KBM-7 (cell line): ENCODE measurements around the gene TLR4.

ENCODE experiments used
- DNase-seq: peaks from one replicate; pipeline ENCODE4 v3.0.0-alpha.2; 2015
- in situ Hi-C: fragments of 300-500 bp; cut with MboI; formaldehyde crosslinking; loops from 2 replicates; pipeline ENCODE4 v1.14.3; 2020; ENCODE audit warnings: low sequenced_read_pairs, low pct_unique_long_range_greater_than_20kb, mixed read lengths

Gene TLR4

GRCh38 chr9:117739206-117739605 lies 35.0 kb downstream of the TLR4 start:
- no peak for DNase-seq
- in situ Hi-C loops = no loop called here

- no peak for DNase-seq
- in situ Hi-C loops = no loop called here
Measured at GRCh38 chr9:117739624-117740347, 35.6 kb downstream of the TLR4 start.

GRCh38 chr9:117742131-117742530 lies 37.9 kb downstream of the TLR4 start:
- DNase-seq = no peak
- in situ Hi-C loops = no loop called here

- in situ Hi-C loops = no loop called here
- peak; percentile 35 for DNase-seq
Measured at GRCh38 chr9:117744369-117744768, 40.2 kb downstream of the TLR4 start.

GRCh38 chr9:117744856-117745389 lies 40.7 kb downstream of the TLR4 start:
- in situ Hi-C loops = no loop called here
- DNase-seq = no peak

- in situ Hi-C loops = no loop called here
- DNase-seq = no peak
Measured at GRCh38 chr9:117745598-117745997, 41.4 kb downstream of the TLR4 start.

GRCh38 chr9:117746263-117746662 lies 42.1 kb downstream of the TLR4 start:
- in situ Hi-C loops = no loop called here
- DNase-seq = no peak

DNA sequence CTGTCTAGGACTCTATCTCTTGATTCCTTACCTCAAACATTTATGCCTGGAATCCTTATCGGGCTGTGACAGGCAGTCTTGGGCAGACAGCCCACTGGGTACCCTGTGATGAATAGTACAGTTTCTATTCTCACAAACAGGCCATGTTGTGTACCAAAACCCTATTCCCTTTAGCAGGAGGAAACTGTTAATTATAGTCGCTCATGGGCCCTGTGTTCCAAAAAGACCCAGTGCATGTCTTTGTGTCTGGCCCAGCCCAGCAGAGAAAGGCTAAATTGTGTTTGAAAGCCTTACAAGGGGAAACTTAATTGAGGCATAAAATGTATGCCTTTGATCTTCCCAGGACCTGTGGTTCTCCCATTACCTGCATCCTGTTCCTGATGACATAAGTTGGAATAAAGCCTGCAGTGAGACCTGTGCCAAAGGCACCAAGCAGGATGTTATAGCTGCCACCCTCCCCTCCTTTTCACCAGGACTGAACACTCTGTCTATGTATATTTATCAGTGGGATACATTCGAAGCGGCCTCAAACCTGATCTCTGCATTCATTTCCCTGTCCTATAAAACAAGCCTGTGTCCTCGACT lies 43.3 kb downstream of the TLR4 start:
- in situ Hi-C loops = no loop called here
- no peak for DNase-seq

GRCh38 chr9:117750401-117750800 lies 46.2 kb downstream of the TLR4 start:
- peak; percentile 57 for DNase-seq
- in situ Hi-C loops = no loop called here

DNA sequence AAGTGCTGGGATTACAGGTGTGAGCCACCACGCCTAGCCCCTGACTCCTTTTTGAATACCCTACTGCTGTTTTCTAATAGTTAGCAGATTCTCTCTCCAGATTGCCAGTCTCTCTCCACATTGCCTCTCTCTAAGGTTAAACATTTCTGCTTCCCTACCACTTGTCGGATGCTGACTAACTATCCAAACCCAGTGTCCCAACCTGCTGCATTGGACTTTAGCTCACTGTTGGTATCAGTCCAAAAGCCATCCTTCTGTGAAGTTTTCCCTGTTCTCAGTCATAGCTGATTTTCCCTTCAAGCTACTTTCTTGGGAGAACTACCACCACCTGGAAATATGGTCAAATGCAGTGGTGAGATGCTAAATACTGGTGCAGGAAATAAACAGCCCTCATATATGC lies 48.7 kb downstream of the TLR4 start:
- DNase-seq = no peak
- in situ Hi-C loops = no loop called here

GRCh38 chr9:117757561-117758190 lies 53.5 kb downstream of the TLR4 start:
- in situ Hi-C loops = no loop called here
- peak; percentile 58 for DNase-seq

- in situ Hi-C loops = no loop called here
- DNase-seq = no peak
Measured at GRCh38 chr9:117763314-117763713, 59.1 kb downstream of the TLR4 start.

DNA sequence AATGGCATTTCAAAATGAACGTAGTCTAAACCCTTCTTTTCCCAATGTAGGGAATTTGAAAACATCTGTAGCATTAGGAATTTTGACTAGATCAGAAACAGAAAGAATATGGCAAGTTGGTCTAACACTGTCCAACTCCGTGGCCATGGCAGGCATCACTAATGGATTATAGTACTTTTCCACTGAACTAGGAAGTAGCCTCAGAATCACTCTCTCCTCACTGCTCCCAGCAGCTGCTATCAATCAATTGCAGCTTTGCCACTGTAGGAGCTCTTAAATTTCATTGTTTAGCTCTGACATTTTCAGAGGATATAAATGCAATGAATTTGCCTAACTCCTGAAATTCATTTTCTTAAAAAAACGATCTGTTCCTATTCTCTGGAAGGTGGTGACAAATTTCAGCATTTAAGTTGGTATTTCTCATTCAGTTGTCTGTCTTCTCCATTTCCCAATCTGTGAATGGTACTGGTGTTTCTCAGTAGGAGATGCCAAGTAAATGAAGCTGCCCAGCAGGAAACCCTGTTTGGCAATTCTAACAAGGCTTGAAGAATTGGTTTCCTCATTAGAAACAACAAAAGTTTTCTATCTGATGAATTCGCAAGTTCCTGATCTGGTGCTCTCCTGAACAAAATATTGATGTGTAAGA lies 64.7 kb downstream of the TLR4 start:
- in situ Hi-C loops = no loop called here

DNA sequence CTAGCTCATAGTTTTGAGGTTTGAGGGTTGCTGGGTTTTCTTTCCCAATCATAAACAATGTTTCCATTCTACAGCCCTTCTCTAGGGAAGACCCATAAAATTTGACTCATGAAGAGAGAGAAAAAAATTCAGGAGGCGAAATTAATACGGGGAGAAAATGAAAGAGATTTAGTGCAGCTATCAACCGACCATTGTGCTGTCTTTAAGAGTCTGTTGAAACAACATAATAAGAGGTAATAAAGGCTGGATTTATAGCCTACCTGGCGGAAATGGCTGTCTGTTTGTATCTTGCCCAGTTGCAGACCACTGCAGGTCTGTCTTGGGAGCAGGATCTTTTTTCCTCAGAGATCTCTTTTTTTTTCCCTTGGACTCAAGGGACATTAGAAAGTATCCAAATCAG lies 66.9 kb downstream of the TLR4 start:
- no peak for DNase-seq
- in situ Hi-C loops = no loop called here

More for the DNA sequence above, 64.7 kb downstream of the TLR4 start:
- DNase-seq = no peak

- in situ Hi-C loops = no loop called here
- no peak for DNase-seq
Measured at GRCh38 chr9:117772960-117773359, 68.8 kb downstream of the TLR4 start.
